Breast epithelium (tissue), 3 donors: Measurements from ENCODE around the gene CDK5RAP2.

Experiments used
- POLR2A ChIP-seq: fragments of 450-650 bp; IDR thresholded peaks from one replicate; pipeline ENCODE4 v1.6.1; 2016; ENCODE audit warnings: antibody characterized with exemption, mild to moderate bottlenecking, moderate library complexity
- POLR2AphosphoS5 ChIP-seq, 3 donors: sonication (generic); formaldehyde crosslinking; IDR thresholded peaks; one replicate each; pipeline ENCODE4 v1.6.1; 2017; ENCODE audit warnings: antibody characterized with exemption in 3 of 3
- TF ChIP-seq, protein P1 (sequence below), 3 donors: fragments of 450-650 bp; IDR thresholded peaks; one replicate each; pipeline ENCODE4 v1.5.1; 2016 to 2017; ENCODE audit warnings: antibody characterized with exemption in 3 of 3, mild to moderate bottlenecking in 3 of 3, moderate library complexity in 3 of 3

GRCh38 chr9:120441426-120442307 is 138.3 kb downstream of the CDK5RAP2 start:
- TF ChIP-seq, protein P1, sequence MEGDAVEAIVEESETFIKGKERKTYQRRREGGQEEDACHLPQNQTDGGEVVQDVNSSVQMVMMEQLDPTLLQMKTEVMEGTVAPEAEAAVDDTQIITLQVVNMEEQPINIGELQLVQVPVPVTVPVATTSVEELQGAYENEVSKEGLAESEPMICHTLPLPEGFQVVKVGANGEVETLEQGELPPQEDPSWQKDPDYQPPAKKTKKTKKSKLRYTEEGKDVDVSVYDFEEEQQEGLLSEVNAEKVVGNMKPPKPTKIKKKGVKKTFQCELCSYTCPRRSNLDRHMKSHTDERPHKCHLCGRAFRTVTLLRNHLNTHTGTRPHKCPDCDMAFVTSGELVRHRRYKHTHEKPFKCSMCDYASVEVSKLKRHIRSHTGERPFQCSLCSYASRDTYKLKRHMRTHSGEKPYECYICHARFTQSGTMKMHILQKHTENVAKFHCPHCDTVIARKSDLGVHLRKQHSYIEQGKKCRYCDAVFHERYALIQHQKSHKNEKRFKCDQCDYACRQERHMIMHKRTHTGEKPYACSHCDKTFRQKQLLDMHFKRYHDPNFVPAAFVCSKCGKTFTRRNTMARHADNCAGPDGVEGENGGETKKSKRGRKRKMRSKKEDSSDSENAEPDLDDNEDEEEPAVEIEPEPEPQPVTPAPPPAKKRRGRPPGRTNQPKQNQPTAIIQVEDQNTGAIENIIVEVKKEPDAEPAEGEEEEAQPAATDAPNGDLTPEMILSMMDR (IDR thresholded peaks at IDR 0.05): no peak
- TF ChIP-seq POLR2A (no peak), POLR2AphosphoS5 (IDR thresholded peaks at IDR 0.05) (no peak)
